ENCODE results near the gene LMTK3.

Gene LMTK3

DNA sequence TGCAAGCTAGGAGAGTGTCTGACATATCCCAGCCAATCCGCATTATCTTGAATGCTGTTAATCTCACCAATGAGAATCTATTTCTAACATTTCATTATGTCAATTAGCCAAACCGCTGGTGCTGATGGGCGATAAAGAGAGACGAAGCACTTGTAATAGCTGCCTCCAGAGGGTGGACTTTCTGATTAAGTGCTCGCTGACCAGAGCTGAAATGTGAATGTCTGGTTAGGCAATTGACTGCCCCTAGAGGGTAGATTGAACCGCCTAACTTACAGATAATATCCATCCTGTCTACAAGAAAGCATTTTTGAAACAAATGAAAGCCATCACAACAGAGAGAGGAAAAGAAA, 66.4 kb downstream of the LMTK3 start:
- no peak for DNase-seq

DNA sequence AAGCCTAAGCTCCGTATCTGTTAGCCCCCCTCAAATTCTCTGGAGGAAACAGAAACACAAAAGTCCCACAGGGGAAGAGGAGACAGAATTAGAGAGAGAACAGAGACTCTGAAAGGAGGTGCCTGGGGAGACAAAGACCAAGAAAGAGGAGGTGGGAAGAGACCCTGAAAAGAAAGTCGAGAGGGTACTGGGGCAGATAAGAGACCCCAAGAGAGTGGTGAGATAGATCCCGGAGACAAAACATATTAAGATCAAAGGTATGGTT, 66.8 kb downstream of the LMTK3 start:
- no peak for DNase-seq

DNA sequence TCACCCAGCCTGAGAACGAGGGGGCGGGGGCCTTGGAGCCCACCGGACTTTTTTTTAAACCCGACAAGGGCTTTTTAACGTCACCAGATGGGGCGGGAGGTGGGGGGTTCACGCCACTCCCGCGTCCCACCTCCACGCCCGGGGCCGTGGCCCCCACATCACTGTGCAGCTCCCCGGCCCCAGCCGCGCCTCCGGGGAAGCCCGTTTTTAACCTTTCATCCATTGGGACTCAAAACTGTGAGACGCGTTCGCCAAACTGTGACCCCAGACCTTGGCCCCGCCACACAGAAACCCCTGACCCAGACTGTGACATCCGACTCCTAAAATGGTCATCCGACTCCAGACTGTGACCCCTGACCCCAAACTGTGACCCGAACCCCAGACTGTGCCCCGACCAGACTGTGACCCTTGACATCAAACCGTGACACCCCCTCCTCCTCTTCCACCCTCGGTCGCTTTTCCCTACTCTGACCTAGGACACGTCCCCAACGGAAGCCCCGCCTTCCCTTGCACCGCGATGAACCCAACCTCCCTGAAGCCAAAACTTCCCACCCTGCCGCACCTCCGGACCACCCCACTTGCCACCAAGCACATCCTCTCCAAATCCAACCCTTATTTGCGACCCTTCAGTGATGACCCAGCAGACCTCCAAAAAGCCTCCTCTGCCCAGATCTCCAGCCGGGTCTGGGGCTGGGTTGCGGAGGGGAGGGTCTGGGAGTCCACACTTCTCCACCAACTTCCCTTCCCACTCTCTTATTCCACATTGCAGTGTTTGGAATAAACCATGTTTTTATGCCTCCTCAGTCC, 67.3 kb downstream of the LMTK3 start:
- DNase-seq, result no peak

DNA sequence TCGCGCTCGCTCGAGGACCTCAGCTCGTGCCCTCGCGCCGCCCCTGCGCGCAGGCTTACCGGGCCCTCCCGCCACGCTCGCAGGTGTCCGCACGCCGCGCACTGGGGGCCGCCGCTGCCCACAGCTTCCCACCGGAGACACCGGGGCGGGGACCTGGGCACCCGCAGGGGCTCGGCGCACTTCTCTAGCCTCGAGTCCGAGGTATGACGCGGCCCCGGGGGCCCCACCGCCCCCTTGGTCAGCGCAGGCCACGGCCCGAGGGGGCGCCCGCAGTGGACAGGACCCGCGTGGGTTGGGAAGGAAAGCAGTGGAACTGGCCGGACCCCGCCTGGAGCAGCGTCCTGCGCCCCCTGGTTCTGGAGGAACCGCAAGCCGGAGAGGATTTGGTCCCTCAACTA, 67.9 kb downstream of the LMTK3 start:
- no peak for DNase-seq

GRCh38 chr19:48443256-48443655, 68.4 kb downstream of the LMTK3 start:
- no peak for DNase-seq

- no peak for DNase-seq
Measured at GRCh38 chr19:48442116-48443035, 69.3 kb downstream of the LMTK3 start.

GRCh38 chr19:48441360-48442050, 70.1 kb downstream of the LMTK3 start:
- no peak for DNase-seq

DNA sequence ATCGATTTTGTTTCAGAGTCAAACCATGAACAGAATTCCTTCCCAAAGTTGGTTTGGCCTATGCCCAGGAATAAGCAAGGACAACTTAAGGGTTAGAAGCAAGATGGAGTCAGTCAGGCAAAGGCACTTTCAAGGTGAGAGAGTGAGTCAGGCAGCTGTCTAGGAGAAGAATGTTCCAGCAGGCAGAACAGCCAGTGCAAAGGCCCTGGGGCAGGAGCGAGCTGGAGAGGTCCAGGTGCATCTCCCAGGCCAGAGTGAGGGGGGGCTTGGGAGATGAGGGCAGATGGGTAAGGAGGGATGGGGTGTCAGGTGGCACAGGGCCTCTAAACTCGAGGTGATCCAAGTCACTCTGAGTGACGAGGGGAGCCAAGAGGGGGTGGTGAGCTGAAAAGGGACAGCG, 75.0 kb downstream of the LMTK3 start:
- no peak for DNase-seq

All from activated T-cell treated with anti-CD3 and anti-CD28 coated beads for 4 hours (primary cell).